Measurements from ENCODE around the gene FOXE1.

GRCh38 chr9:97873882-97874281 lies 20.9 kb downstream of the FOXE1 start:
- no peak for TF ChIP-seq CTCF (IDR thresholded peaks at IDR 0.05)
- no peak for TF ChIP-seq POLR2A (IDR thresholded peaks at IDR 0.05)

Measured in esophagus squamous epithelium (tissue), 4 donors.